Measurements from ENCODE around the gene PIEZO1.
"Not testable (repeated sequence)": the region's sequence is repeated elsewhere in the genome, so short reads cannot be mapped to it uniquely, and the experiment has no call there.

PIEZO1 gene

GRCh38 chr16:88785106-88785924 lies at the start of gene PIEZO1:
TSS of gene PIEZO1 (minus strand) at chr16:88785220. CDS start at chr16:88784964, 256 bp downstream.
- peak; percentile 77 for DNase-seq (ENCODE audit: low spot score)

- DNase-seq (ENCODE audit: low spot score), result no peak
Observed at GRCh38 chr16:88834670-88835069, 49.6 kb upstream of the PIEZO1 start.

- no peak for DNase-seq (ENCODE audit: low spot score)
Observed at GRCh38 chr16:88833086-88833485, 48.1 kb upstream of the PIEZO1 start.

GRCh38 chr16:88831838-88832237 lies 46.8 kb upstream of the PIEZO1 start:
- DNase-seq (ENCODE audit: low spot score), result no peak

- DNase-seq (ENCODE audit: low spot score), result no peak
Observed at GRCh38 chr16:88830783-88831182, 45.8 kb upstream of the PIEZO1 start.

GRCh38 chr16:88830258-88830657 lies 45.2 kb upstream of the PIEZO1 start:
- DNase-seq (ENCODE audit: low spot score), result no peak

- no peak for DNase-seq (ENCODE audit: low spot score)
Observed at GRCh38 chr16:88828711-88829110, 43.7 kb upstream of the PIEZO1 start.

GRCh38 chr16:88827727-88828126 lies 42.7 kb upstream of the PIEZO1 start:
- DNase-seq (ENCODE audit: low spot score), result no peak

GRCh38 chr16:88826070-88826840 lies 41.2 kb upstream of the PIEZO1 start:
- DNase-seq (ENCODE audit: low spot score), result no peak

- no peak for DNase-seq (ENCODE audit: low spot score)
Observed at GRCh38 chr16:88825146-88825545, 40.1 kb upstream of the PIEZO1 start.

GRCh38 chr16:88824256-88825077 lies 39.4 kb upstream of the PIEZO1 start:
- DNase-seq (ENCODE audit: low spot score), result no peak

- DNase-seq (ENCODE audit: low spot score), result not testable (repeated sequence)
Observed at GRCh38 chr16:88823646-88824045, 38.6 kb upstream of the PIEZO1 start.

GRCh38 chr16:88822281-88823040 lies 37.4 kb upstream of the PIEZO1 start:
- DNase-seq (ENCODE audit: low spot score), result no peak

- no peak for DNase-seq (ENCODE audit: low spot score)
Observed at GRCh38 chr16:88821168-88821850, 36.3 kb upstream of the PIEZO1 start.

GRCh38 chr16:88820385-88821025 lies 35.5 kb upstream of the PIEZO1 start:
- no peak for DNase-seq (ENCODE audit: low spot score)

- no peak for DNase-seq (ENCODE audit: low spot score)
Observed at GRCh38 chr16:88819126-88819525, 34.1 kb upstream of the PIEZO1 start.

GRCh38 chr16:88818575-88818874 lies 33.5 kb upstream of the PIEZO1 start:
- DNase-seq (ENCODE audit: low spot score), result no peak

GRCh38 chr16:88817785-88818574 lies 33.0 kb upstream of the PIEZO1 start:
- no peak for DNase-seq (ENCODE audit: low spot score)

GRCh38 chr16:88816736-88817535 lies 31.9 kb upstream of the PIEZO1 start:
- DNase-seq (ENCODE audit: low spot score), result no peak

Data from hematopoietic multipotent progenitor cell treated with erythropoietin and hydrocortisone succinate and interleukin-3 and kit ligand, for 15 days (in vitro differentiated cells).